Panc1 (cell line): ENCODE data around the gene KRTAP4-1. TPM values are rescaled to one million over a fixed set of nuclear protein-coding genes. Genes with fewer than 3 reads are reported as not detected.

Source experiments
- ATAC-seq: fragments of 200-7000 bp; cut with Tn5 transposase; 2 replicates; pipeline ENCODE4 v1.9.1; 2020; ENCODE audit warnings: mild to moderate bottlenecking, moderate library complexity
- BruUV-seq: library from RNA; stranded (reverse); fragments of 400-500 nt; replicated peaks from 2 replicates; lab custom pipeline; 2021; lab: Mats Ljungman, UMichigan
- CTCF ChIA-PET: fragments of 300-600 bp; sonication (Branson Sonifier 250); formaldehyde crosslinking; loops from one replicate; lab custom pipeline; 2022; ENCODE audit warnings: antibody characterized with exemption; lab: Charles Lee
- POLR2A ChIA-PET: fragments of 300-600 bp; sonication (Branson Sonifier 250); formaldehyde crosslinking; loops from one replicate; lab custom pipeline; 2022; ENCODE audit warnings: antibody characterized with exemption; lab: Charles Lee
- DNase-seq: peaks from one replicate; pipeline ENCODE4 v3.0.0-alpha.2; 2010; ENCODE audit warnings: low read depth, low spot score
- H3K27ac ChIP-seq: 2 replicates; pipeline ENCODE4 v1.5.1; 2011; ENCODE audit warnings: mild to moderate bottlenecking, low read length, inconsistent platforms
- H3K27me3 ChIP-seq: fragments of 200-500 bp; sonication (Bioruptor generic); 2 replicates; pipeline ENCODE4 v1.6.0; 2014; ENCODE audit warnings: low read length, inconsistent platforms; ENCODE audit not compliant: control insufficient read depth, insufficient read depth
- H3K36me3 ChIP-seq: fragments of 200-500 bp; sonication (Bioruptor generic); 2 replicates; pipeline ENCODE4 v1.5.1; 2014; ENCODE audit warnings: inconsistent platforms, mild to moderate bottlenecking, low read length, moderate library complexity; ENCODE audit not compliant: control insufficient read depth, insufficient read depth
- H3K4me1 ChIP-seq: 2 replicates; pipeline ENCODE4 v1.5.1; 2011; ENCODE audit warnings: inconsistent platforms, mild to moderate bottlenecking, low read length, moderate library complexity; ENCODE audit not compliant: control insufficient read depth, insufficient read depth
- H3K4me3 ChIP-seq, 2 experiments: 2 replicates each; pipeline ENCODE4 v1.5.1; 2011 to 2012; ENCODE audit warnings: low read depth in 2 of 2, low read length in 2 of 2, mild to moderate bottlenecking in 2 of 2, inconsistent platforms in 1 of 2, moderate library complexity in 1 of 2
- H3K9me3 ChIP-seq: fragments of 200-500 bp; sonication (Bioruptor generic); 2 replicates; pipeline ENCODE4 v1.5.1; 2014; ENCODE audit warnings: low read depth, mild to moderate bottlenecking, inconsistent platforms, low read length, moderate library complexity; ENCODE audit not compliant: control insufficient read depth, insufficient read depth
- CTCF ChIP-seq: fragments of 450-650 bp; IDR thresholded peaks from 2 replicates; pipeline ENCODE4 v1.5.1; 2017; ENCODE audit warnings: mild to moderate bottlenecking
- POLR2AphosphoS5 ChIP-seq: IDR thresholded peaks from 2 replicates; pipeline ENCODE4 v1.6.1; 2012; ENCODE audit warnings: mild to moderate bottlenecking, low read depth, low read length, moderate library complexity
- REST ChIP-seq, 2 experiments: IDR thresholded peaks; 2 replicates each; pipeline ENCODE4 v1.6.1; 2011 to 2012; ENCODE audit warnings: low read depth in 2 of 2, control low read depth in 1 of 2, low read length in 1 of 2, mild to moderate bottlenecking in 1 of 2, moderate library complexity in 1 of 2; ENCODE audit not compliant: insufficient read depth in 1 of 2
- SIN3A ChIP-seq: IDR thresholded peaks from 2 replicates; pipeline ENCODE4 v1.6.1; 2012; ENCODE audit warnings: low read depth, mild to moderate bottlenecking, low read length, moderate library complexity, borderline replicate concordance; ENCODE audit not compliant: insufficient read depth
- TCF7L2 ChIP-seq: IDR thresholded peaks from 2 replicates; pipeline ENCODE4 v1.6.1; 2011; ENCODE audit warnings: mild to moderate bottlenecking, low read depth, low read length, inconsistent platforms
- in situ Hi-C: cut with HindIII; loops from 2 replicates; pipeline ENCODE4 v1.10.0; 2016; ENCODE audit warnings: low sequenced_read_pairs, low pct_unique_long_range_greater_than_20kb
- intact Hi-C: fragments of 100-400 bp; cut with micrococcal nuclease; formaldehyde crosslinking; loops from one replicate; pipeline ENCODE4 v1.10.0; 2022; ENCODE audit not compliant: unreplicated experiment
- total RNA-seq: library from RNA; stranded (reverse); gene quantifications from one replicate; pipeline ENCODE4 v1.2.1, GENCODE V29; 2021; ENCODE audit not compliant: unreplicated experiment

Gene KRTAP4-1
- total RNA-seq, 1 experiment from 2014 or later, result not detected

GRCh38 chr17:41171886-41172285 lies 12.8 kb downstream of the KRTAP4-1 start:
- Histone ChIP-seq H3K27me3 (peaks cover 18% of the 10 kb centered on the region), H3K36me3 (no peaks in the 10 kb centered on the region), H3K27ac (no peak overlapping the region), H3K4me1 (no peaks in the 10 kb centered on the region), H3K4me3 (no peak overlapping the region), H3K9me3 (no peaks in the 10 kb centered on the region)
- CTCF ChIA-PET, result no interaction called here
- intact Hi-C loops, result no loop called here
- ATAC-seq, result no peak
- no TSS peak for BruUV-seq
- TF ChIP-seq REST (IDR thresholded peaks at IDR 0.05; ENCODE audit: insufficient read depth in 1 of 2, low read depth in 2 of 2, low read length in 1 of 2) (no peak), POLR2AphosphoS5 (no peak), CTCF (no peak), TCF7L2 (no peak), SIN3A (no peak)
- in situ Hi-C loops, result no loop called here
- POLR2A ChIA-PET, result no interaction called here
- DNase-seq, result no peak

- Histone ChIP-seq H3K27ac (no peak within 1 kb of the TSS), H3K36me3 (no peaks in the 10 kb centered on the region), H3K4me3 (no peak within 1 kb of the TSS), H3K27me3 (peaks cover 3% of the 10 kb centered on the region; the same call in 1 of the 2 replicates), H3K4me1 (no peaks in the 10 kb centered on the region), H3K9me3 (no peaks in the 10 kb centered on the region)
- ChIA-PET CTCF (no interaction called here), POLR2A (no interaction called here)
- intact Hi-C loops (no loop called here), in situ Hi-C loops (no loop called here)
- TF ChIP-seq TCF7L2, result no peak
- TF ChIP-seq REST (IDR thresholded peaks at IDR 0.05; ENCODE audit: insufficient read depth in 1 of 2, low read depth in 2 of 2, low read length in 1 of 2), result no peak
- TF ChIP-seq SIN3A, result no peak
- no peak for TF ChIP-seq CTCF
- TF ChIP-seq POLR2AphosphoS5, result no peak
- BruUV-seq, result no TSS peak
- DNase-seq (no peak), ATAC-seq (no peak)
Observed at GRCh38 chr17:41168121-41168520, 16.6 kb downstream of the KRTAP4-1 start, which contains the start of gene KRTAP4-3. Gene KRTAP4-3, minus strand, starts transcription at chr17:41168221. Its CDS starts 49 bp downstream, at chr17:41168172.
